ENCODE data around the gene RABGAP1L. TPM values are rescaled to one million over a fixed set of nuclear protein-coding genes. Genes with fewer than 3 reads are reported as not detected.

The RABGAP1L gene
- total and polyA plus RNA-seq, 2 of the 4 experiments (the other 2 are of a cell fraction): 7.9 to 26.7 TPM

DNA sequence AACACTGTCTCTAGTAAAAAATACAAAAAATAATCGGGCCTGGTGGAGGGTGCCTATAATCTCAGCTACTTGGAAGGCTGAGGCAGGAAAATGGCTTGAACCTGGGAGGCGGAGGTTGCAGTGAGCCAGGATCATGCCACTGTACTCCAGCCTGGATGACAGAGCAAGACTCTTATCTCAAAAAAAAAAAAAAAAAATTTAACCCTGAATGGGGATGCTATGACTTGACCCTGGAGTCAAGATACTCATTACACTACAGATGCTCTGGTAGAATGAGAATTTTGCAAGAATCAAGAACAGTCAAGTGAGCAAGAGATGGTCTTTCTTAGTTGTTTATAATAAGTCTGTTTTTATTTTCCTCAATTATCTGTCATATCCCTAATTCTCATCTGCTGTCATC is 542.2 kb downstream of the RABGAP1L start:
- TF ChIP-seq CEBPB (IDR thresholded peaks at IDR 0.05; ENCODE audit: low read depth, low read length): no peak
- no peak for TF ChIP-seq MAFK (IDR thresholded peaks at IDR 0.05; ENCODE audit: low read depth, low read length)
- TF ChIP-seq FOS (IDR thresholded peaks at IDR 0.05; ENCODE audit: low read depth, low read length): no peak
- no peak for TF ChIP-seq POLR2A (IDR thresholded peaks at IDR 0.05; ENCODE audit: low read depth, low read length)
- TF ChIP-seq, protein P1, sequence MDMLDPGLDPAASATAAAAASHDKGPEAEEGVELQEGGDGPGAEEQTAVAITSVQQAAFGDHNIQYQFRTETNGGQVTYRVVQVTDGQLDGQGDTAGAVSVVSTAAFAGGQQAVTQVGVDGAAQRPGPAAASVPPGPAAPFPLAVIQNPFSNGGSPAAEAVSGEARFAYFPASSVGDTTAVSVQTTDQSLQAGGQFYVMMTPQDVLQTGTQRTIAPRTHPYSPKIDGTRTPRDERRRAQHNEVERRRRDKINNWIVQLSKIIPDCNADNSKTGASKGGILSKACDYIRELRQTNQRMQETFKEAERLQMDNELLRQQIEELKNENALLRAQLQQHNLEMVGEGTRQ (IDR thresholded peaks at IDR 0.05; ENCODE audit: low read depth, low read length): no peak
- no peak for TF ChIP-seq NFE2L2 (IDR thresholded peaks at IDR 0.05; ENCODE audit: low read depth, low read length)
- TF ChIP-seq RFX5 (IDR thresholded peaks at IDR 0.05; ENCODE audit: low read depth, low read length): no peak
- TF ChIP-seq BHLHE40 (IDR thresholded peaks at IDR 0.05; ENCODE audit: low read depth, low read length): no peak
- TF ChIP-seq RAD21 (IDR thresholded peaks at IDR 0.05; ENCODE audit: low read length): no peak
- no peak for TF ChIP-seq RCOR1 (IDR thresholded peaks at IDR 0.05; ENCODE audit: insufficient replicate concordance, low read length)
- no peak for TF ChIP-seq MAZ (IDR thresholded peaks at IDR 0.05; ENCODE audit: borderline replicate concordance, low read depth, low read length)
- TF ChIP-seq, protein P2, sequence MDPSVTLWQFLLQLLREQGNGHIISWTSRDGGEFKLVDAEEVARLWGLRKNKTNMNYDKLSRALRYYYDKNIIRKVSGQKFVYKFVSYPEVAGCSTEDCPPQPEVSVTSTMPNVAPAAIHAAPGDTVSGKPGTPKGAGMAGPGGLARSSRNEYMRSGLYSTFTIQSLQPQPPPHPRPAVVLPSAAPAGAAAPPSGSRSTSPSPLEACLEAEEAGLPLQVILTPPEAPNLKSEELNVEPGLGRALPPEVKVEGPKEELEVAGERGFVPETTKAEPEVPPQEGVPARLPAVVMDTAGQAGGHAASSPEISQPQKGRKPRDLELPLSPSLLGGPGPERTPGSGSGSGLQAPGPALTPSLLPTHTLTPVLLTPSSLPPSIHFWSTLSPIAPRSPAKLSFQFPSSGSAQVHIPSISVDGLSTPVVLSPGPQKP (IDR thresholded peaks at IDR 0.05; ENCODE audit: borderline replicate concordance, low read depth, low read length): no peak
- no peak for TF ChIP-seq CHD1 (IDR thresholded peaks at IDR 0.05; ENCODE audit: low read depth, low read length)
- TF ChIP-seq, protein P3, sequence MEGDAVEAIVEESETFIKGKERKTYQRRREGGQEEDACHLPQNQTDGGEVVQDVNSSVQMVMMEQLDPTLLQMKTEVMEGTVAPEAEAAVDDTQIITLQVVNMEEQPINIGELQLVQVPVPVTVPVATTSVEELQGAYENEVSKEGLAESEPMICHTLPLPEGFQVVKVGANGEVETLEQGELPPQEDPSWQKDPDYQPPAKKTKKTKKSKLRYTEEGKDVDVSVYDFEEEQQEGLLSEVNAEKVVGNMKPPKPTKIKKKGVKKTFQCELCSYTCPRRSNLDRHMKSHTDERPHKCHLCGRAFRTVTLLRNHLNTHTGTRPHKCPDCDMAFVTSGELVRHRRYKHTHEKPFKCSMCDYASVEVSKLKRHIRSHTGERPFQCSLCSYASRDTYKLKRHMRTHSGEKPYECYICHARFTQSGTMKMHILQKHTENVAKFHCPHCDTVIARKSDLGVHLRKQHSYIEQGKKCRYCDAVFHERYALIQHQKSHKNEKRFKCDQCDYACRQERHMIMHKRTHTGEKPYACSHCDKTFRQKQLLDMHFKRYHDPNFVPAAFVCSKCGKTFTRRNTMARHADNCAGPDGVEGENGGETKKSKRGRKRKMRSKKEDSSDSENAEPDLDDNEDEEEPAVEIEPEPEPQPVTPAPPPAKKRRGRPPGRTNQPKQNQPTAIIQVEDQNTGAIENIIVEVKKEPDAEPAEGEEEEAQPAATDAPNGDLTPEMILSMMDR (conservative IDR thresholded peaks at IDR 0.05; ENCODE audit: low read depth, low read length): no peak
- no peak for TF ChIP-seq MXI1 (IDR thresholded peaks at IDR 0.05; ENCODE audit: borderline replicate concordance, low read depth, low read length)
- TF ChIP-seq SMC3 (IDR thresholded peaks at IDR 0.05; ENCODE audit: low read depth, low read length): no peak
- intact Hi-C loops (cut with micrococcal nuclease): no loop called here
- no peak for ATAC-seq (ENCODE audit: low read depth)

More for the DNA sequence above, 542.2 kb downstream of the RABGAP1L start:
- Histone ChIP-seq H3K9me3 (ENCODE audit: control insufficient read depth, insufficient read depth, low read length) (no peaks in the 10 kb centered on the region), H4K5ac (ENCODE audit: low read depth, low read length) (no peak overlapping the region), H2BK20ac (ENCODE audit: low read depth, low read length) (no peak overlapping the region), H2BK5ac (ENCODE audit: low read depth, low read length, poor library complexity, severe bottlenecking) (no peak overlapping the region), H3K4me3 (ENCODE audit: insufficient read depth, low read depth, low read length) (no peak overlapping the region), H3K4ac (ENCODE audit: low read depth, low read length) (no peak overlapping the region), H3K4me1 (ENCODE audit: control insufficient read depth, insufficient read depth, low read length) (no peaks in the 10 kb centered on the region), H3K9ac (ENCODE audit: low read depth, low read length) (no peak overlapping the region), H3K27me3 (ENCODE audit: control insufficient read depth, insufficient read depth, low read length) (no peaks in the 10 kb centered on the region), H3K18ac (ENCODE audit: low read depth, low read length) (no peak overlapping the region), H3K27ac (ENCODE audit: insufficient read depth, low read length) (no peak overlapping the region), H2AK5ac (ENCODE audit: low read depth, low read length) (no peak overlapping the region), H3K36me3 (ENCODE audit: control insufficient read depth, insufficient read depth, low read length) (no peaks in the 10 kb centered on the region), H3K9me1 (ENCODE audit: insufficient read depth, low read length) (no peaks in the 10 kb centered on the region), H3K14ac (replicated peaks; ENCODE audit: low read depth, low read length) (no peak overlapping the region), H4K91ac (ENCODE audit: insufficient read depth, low read depth, low read length) (no peak overlapping the region), H3K23ac (ENCODE audit: low read depth, low read length) (no peak overlapping the region), H2AK9ac (replicated peaks; ENCODE audit: low read depth, low read length, poor library complexity) (no peak overlapping the region), H2BK120ac (ENCODE audit: low read depth, low read length) (no peak overlapping the region), H3K4me2 (ENCODE audit: low read depth, low read length) (no peak overlapping the region), H2BK15ac (ENCODE audit: low read depth, low read length) (no peak overlapping the region), H3K56ac (ENCODE audit: extremely low read depth, insufficient read depth, low read length) (no peak overlapping the region), H4K8ac (ENCODE audit: low read depth in 2 of 2, low read length in 2 of 2) (no peak overlapping the region), H2AFZ (replicated peaks; ENCODE audit: low read length, poor library complexity) (no peak overlapping the region), H3K79me1 (ENCODE audit: low read depth in 1 of 2, low read length in 2 of 2) (no peaks in the 10 kb centered on the region), H4K20me1 (ENCODE audit: insufficient read depth, low read length) (no peaks in the 10 kb centered on the region)
- dilution Hi-C loops (cut with HindIII; ENCODE audit: low sequenced_read_pairs, unreplicated experiment) (loop anchor here (25.0 kb wide), 1 partner anchor 439 kb away; no protein-coding TSS in a partner anchor), in situ Hi-C loops (cut with MboI; ENCODE audit: low sequenced_read_pairs) (no loop called here)
- ChIA-PET POLR2A (ENCODE audit: unreplicated experiment) (no interaction called here), CTCF (no interaction called here)
- no TSS peak for BruUV-seq (replicated peaks)
- no peak for DNase-seq
- WGBS, 2 experiments (ENCODE audit: extremely low coverage in 2 of 2, insufficient read length in 1 of 2): 100% methylated on average over 1 of the region's 2 CpGs; no CpG with 5 or more reads in 1 of the 2 experiments
